ENCODE data around the gene KSR2.

The KSR2 gene

GRCh38 chr12:117485984-117486839 lies 482.6 kb downstream of the KSR2 start:
- DNase-seq = no peak

- no peak for DNase-seq
These were observed 483.9 kb downstream of the KSR2 start for GRCh38 chr12:117484901-117485300.

- DNase-seq = no peak
These were observed 485.3 kb downstream of the KSR2 start for GRCh38 chr12:117483501-117483900.

- no peak for DNase-seq
These were observed 487.3 kb downstream of the KSR2 start for GRCh38 chr12:117481470-117481869.

GRCh38 chr12:117476341-117476740 lies 492.4 kb downstream of the KSR2 start:
- no peak for DNase-seq

GRCh38 chr12:117473856-117474255 lies 494.9 kb downstream of the KSR2 start:
- no peak for DNase-seq

- no peak for DNase-seq
These were observed 495.8 kb downstream of the KSR2 start for GRCh38 chr12:117472983-117473382.

GRCh38 chr12:117470804-117471203 lies 498.0 kb downstream of the KSR2 start:
- DNase-seq = no peak

- DNase-seq = no peak
These were observed 498.8 kb downstream of the KSR2 start for GRCh38 chr12:117469883-117470483.

- DNase-seq = no peak
These were observed 500.8 kb downstream of the KSR2 start for GRCh38 chr12:117468016-117468415.

GRCh38 chr12:117467588-117467987 lies 501.2 kb downstream of the KSR2 start:
- DNase-seq = no peak

GRCh38 chr12:117466677-117467362 lies 502.0 kb downstream of the KSR2 start:
- no peak for DNase-seq

GRCh38 chr12:117461732-117462131 lies 507.1 kb downstream of the KSR2 start:
- no peak for DNase-seq

- no peak for DNase-seq
These were observed 509.6 kb downstream of the KSR2 start for GRCh38 chr12:117459229-117459628.

GRCh38 chr12:117457189-117457588 lies 511.6 kb downstream of the KSR2 start:
- no peak for DNase-seq

- DNase-seq = no peak
These were observed 512.7 kb downstream of the KSR2 start for GRCh38 chr12:117456076-117456475.

GRCh38 chr12:117453961-117454360 lies 514.8 kb downstream of the KSR2 start:
- no peak for DNase-seq

- DNase-seq = no peak
These were observed 516.7 kb downstream of the KSR2 start for GRCh38 chr12:117452112-117452511.

GRCh38 chr12:117450209-117450608 lies 518.6 kb downstream of the KSR2 start:
- DNase-seq = no peak

GRCh38 chr12:117447665-117448366 lies 521.0 kb downstream of the KSR2 start:
- no peak for DNase-seq

- DNase-seq = no peak
These were observed 524.0 kb downstream of the KSR2 start for GRCh38 chr12:117444781-117445180.

GRCh38 chr12:117441751-117442150 lies 527.0 kb downstream of the KSR2 start:
- no peak for DNase-seq

- no peak for DNase-seq
These were observed 528.4 kb downstream of the KSR2 start for GRCh38 chr12:117440384-117440783.
